HG03378 (cell line): ENCODE measurements around the gene SECISBP2L.

Experiments used
- ATAC-seq: cut with Tn5 transposase; IDR thresholded peaks from one replicate; pipeline ENCODE4 v1.9.1; 2021; ENCODE audit warnings: mild to moderate bottlenecking, moderate library complexity; ENCODE audit not compliant: unreplicated experiment

Gene SECISBP2L

GRCh38 chr15:48967336-48967735, 78.9 kb downstream of the SECISBP2L start:
- no peak for ATAC-seq

- ATAC-seq: peak; percentile 92
Measured at GRCh38 chr15:48966595-48967301, 79.5 kb downstream of the SECISBP2L start.

GRCh38 chr15:48965972-48966371, 80.3 kb downstream of the SECISBP2L start:
- peak; percentile 70 for ATAC-seq

DNA sequence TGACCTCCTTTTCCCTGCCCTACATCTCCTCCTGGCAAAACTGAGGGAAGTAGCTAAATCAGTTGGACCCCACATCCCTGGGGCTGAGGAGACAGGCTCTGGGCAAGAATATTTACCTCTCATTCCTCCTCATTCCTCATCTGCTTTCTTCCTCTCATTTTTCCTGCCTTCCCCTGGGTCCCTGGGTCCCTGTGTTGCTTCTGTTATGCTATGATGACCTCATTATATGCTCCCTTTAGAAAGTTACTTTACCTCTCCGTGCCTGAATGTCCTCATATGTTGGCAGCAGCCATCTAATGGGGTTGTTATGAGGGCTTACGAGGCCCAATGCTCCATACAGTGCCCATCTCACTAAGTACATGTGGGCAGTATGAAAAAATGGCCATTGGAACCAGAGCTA, 81.3 kb downstream of the SECISBP2L start:
- ATAC-seq: no peak

GRCh38 chr15:48963524-48964113, 82.6 kb downstream of the SECISBP2L start, which contains the start of gene SHC4:
Gene SHC4, minus strand, starts transcription at chr15:48963919. Its CDS starts 904 bp downstream, at chr15:48963015.
- ATAC-seq: no peak

GRCh38 chr15:48962662-48963523, 83.4 kb downstream of the SECISBP2L start:
- ATAC-seq: no peak

- ATAC-seq: no peak
Measured at GRCh38 chr15:48955967-48956366, 90.3 kb downstream of the SECISBP2L start.

GRCh38 chr15:48955370-48955769, 90.9 kb downstream of the SECISBP2L start:
- no peak for ATAC-seq

DNA sequence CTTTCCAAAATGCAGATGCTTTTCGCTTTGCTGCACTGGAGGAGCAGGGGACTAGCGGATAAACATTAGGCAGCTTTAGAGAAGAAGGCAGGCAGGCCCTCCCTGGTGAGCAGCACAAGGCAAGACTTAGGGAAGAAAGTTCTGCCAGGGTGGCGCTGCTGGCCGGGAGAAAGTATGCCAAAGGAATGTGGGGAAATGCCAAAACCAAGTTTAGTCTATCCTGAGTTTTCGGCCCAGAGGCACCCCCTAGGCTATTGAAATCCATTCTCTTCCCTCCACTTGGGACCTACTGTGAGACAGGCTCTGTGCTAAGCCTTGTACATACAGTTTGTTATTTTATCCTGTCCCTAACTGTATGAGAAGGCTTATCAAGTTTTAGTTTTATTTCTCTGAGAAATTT, 91.7 kb downstream of the SECISBP2L start:
- ATAC-seq: no peak

GRCh38 chr15:48946840-48947187, 99.4 kb downstream of the SECISBP2L start:
- no peak for ATAC-seq

- peak; percentile 66 for ATAC-seq
Measured at GRCh38 chr15:48946074-48946839, 100.0 kb downstream of the SECISBP2L start.

- ATAC-seq: no peak
Measured at GRCh38 chr15:48945386-48945785, 100.9 kb downstream of the SECISBP2L start.

DNA sequence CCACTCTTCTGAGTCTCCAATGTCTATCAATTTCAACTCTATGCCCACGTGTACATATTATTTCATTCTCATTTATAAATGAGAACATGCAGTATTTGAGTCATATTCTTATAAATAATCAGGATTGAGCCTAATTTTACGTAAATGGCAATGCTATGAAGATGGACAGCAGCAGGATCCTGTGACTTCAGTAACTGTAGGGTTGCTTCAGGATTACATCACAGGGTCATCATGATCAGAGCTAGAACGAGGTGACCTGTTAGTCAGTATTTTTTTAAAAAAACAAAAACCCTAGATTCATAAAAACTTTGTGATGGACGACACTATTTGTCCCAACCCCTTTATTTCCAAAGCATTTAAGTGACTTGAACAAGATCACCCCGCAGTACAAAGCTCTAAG, 104.3 kb downstream of the SECISBP2L start:
- no peak for ATAC-seq

DNA sequence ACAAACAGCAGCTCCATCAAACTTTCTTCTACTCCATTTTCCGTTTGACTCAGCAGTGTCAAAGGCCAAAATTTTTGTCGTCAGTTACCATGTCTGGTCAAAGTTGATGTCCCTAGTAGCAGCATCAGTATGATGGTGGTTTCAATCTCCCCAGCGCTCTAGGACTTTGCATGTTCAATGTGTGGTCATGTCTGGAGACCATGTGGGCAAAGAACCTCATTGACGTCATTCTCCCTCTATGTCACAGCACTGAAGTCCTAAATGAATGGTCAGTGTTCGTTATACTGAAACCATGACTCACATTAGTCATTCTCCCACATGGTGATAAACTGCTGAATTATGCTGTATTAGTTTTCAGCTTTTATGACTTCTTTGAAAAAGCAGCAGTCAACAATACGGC, 105.7 kb downstream of the SECISBP2L start:
- peak; percentile 96 for ATAC-seq

GRCh38 chr15:48939648-48940047, 106.6 kb downstream of the SECISBP2L start:
- no peak for ATAC-seq
